Endothelial cell of umbilical vein (primary cell): Measurements from ENCODE around the gene SPSB3. TPM values are rescaled to one million over a fixed set of nuclear protein-coding genes. Genes with fewer than 3 reads are reported as not detected.

Source experiments
- BruUV-seq: library from RNA; stranded (reverse); fragments of 400-500 nt; replicated peaks from 2 replicates; lab custom pipeline; 2021; lab: Mats Ljungman, UMichigan
- CTCF ChIA-PET: fragments of 300-600, 350-600 bp; sonication (Branson Sonifier 250); formaldehyde crosslinking; loops from one replicate; lab custom pipeline; 2021; ENCODE audit warnings: antibody characterized with exemption, inconsistent platforms; lab: Charles Lee
- POLR2A ChIA-PET: fragments of 300-600, 350-600 bp; sonication (Branson Sonifier 250); formaldehyde crosslinking; loops from one replicate; lab custom pipeline; 2021; ENCODE audit warnings: antibody characterized with exemption, inconsistent platforms; lab: Charles Lee
- DNase-seq: peaks from one replicate; pipeline ENCODE4 v3.0.0-alpha.2; 2011; ENCODE audit warnings: low read depth, low spot score
- FAIRE-seq: peaks from 2 replicates; lab custom pipeline; 2011; peaks lifted over from hg19 to GRCh38; lab: Jason Lieb, UNC
- H2AFZ ChIP-seq: 2 replicates; pipeline ENCODE4 v1.6.0; 2012; ENCODE audit warnings: low read depth, low read length, control low read depth, inconsistent platforms
- H3K27ac ChIP-seq: 2 replicates; pipeline ENCODE4 v1.5.1; 2011; ENCODE audit warnings: low read depth, mild to moderate bottlenecking, control low read depth, low read length, moderate library complexity; ENCODE audit not compliant: insufficient read depth
- H3K27me3 ChIP-seq, 2 experiments: 2 replicates each; pipeline versions ENCODE4 v1.6.0 to v1.6.1; 2011; ENCODE audit warnings: low read length in 2 of 2, mixed read lengths in 1 of 2; ENCODE audit not compliant: control insufficient read depth in 2 of 2, insufficient read depth in 2 of 2
- H3K36me3 ChIP-seq, 2 experiments: 2 replicates in 1 of 2; 3 replicates in 1 of 2; pipeline ENCODE4 v1.5.1; 2011; ENCODE audit warnings: low read length in 2 of 2, mild to moderate bottlenecking in 1 of 2, moderate library complexity in 1 of 2; ENCODE audit not compliant: control insufficient read depth in 2 of 2, insufficient read depth in 2 of 2; ENCODE audit errors: extremely low read depth in 1 of 2
- H3K4me1 ChIP-seq: 3 replicates; pipeline ENCODE4 v1.5.1; 2011; ENCODE audit warnings: mild to moderate bottlenecking, low read length; ENCODE audit not compliant: control insufficient read depth, insufficient read depth; ENCODE audit errors: extremely low read depth
- H3K4me2 ChIP-seq: 2 replicates; pipeline ENCODE4 v1.6.1; 2011; ENCODE audit warnings: low read length, control low read depth, mixed read lengths; ENCODE audit not compliant: insufficient read depth
- H3K4me3 ChIP-seq, 3 experiments: fragments of 200-600 bp in 1 of 3; sonication (generic), shearing (Covaris generic) in 1 of 3; replicated peaks in 1 of 3; 2 replicates each; pipeline ENCODE4 v1.5.1; 2011 to 2016; ENCODE audit warnings: control low read depth in 3 of 3, low read length in 3 of 3, mild to moderate bottlenecking in 2 of 3, inconsistent platforms in 1 of 3, low read depth in 1 of 3, moderate library complexity in 1 of 3; ENCODE audit not compliant: insufficient read depth in 1 of 3
- H3K79me2 ChIP-seq: 2 replicates; pipeline ENCODE4 v1.6.0; 2012; ENCODE audit warnings: low read length, inconsistent platforms; ENCODE audit not compliant: control insufficient read depth, insufficient read depth
- H3K9ac ChIP-seq: replicated peaks from 2 replicates; pipeline ENCODE3; 2011; ENCODE audit warnings: low read length, control low read depth; ENCODE audit not compliant: insufficient read depth; ENCODE audit errors: extremely low read depth
- H3K9me1 ChIP-seq: replicated peaks from 3 replicates; pipeline ENCODE4 v1.6.0; 2011; ENCODE audit warnings: mild to moderate bottlenecking, low read length; ENCODE audit not compliant: control insufficient read depth, insufficient read depth; ENCODE audit errors: extremely low read depth
- H3K9me3 ChIP-seq: replicated peaks from 2 replicates; pipeline ENCODE4 v1.5.1; 2012; ENCODE audit warnings: low read length, inconsistent platforms; ENCODE audit not compliant: control insufficient read depth, insufficient read depth
- H4K20me1 ChIP-seq: replicated peaks from 2 replicates; pipeline ENCODE3; 2011; ENCODE audit warnings: mild to moderate bottlenecking, low read length; ENCODE audit not compliant: control insufficient read depth, insufficient read depth; ENCODE audit errors: extremely low read depth
- FOS ChIP-seq: IDR thresholded peaks from 2 replicates; pipeline ENCODE4 v1.6.1; 2011; ENCODE audit warnings: mild to moderate bottlenecking, low read length, moderate library complexity, borderline replicate concordance; ENCODE audit not compliant: insufficient read depth
- MAX ChIP-seq: IDR thresholded peaks from 2 replicates; pipeline ENCODE4 v1.6.1; 2011; ENCODE audit not compliant: insufficient read depth, insufficient read length
- MYC ChIP-seq: IDR thresholded peaks from one replicate; pipeline ENCODE4 v1.6.1; 2011; ENCODE audit warnings: mild to moderate bottlenecking, low read depth, low read length
- POLR2A ChIP-seq: IDR thresholded peaks from 2 replicates; pipeline ENCODE4 v1.6.1; 2012; ENCODE audit warnings: low read depth, mild to moderate bottlenecking, control low read depth, low read length
- POLR2AphosphoS5 ChIP-seq: IDR thresholded peaks from 2 replicates; pipeline ENCODE4 v1.6.1; 2012; ENCODE audit warnings: low read depth, mild to moderate bottlenecking, control low read depth, low read length, moderate library complexity; ENCODE audit not compliant: insufficient read depth
- dilution Hi-C: fragments of 300-500 bp; cut with MboI; formaldehyde crosslinking; loops from one replicate; pipeline ENCODE4 v1.15.0; 2019; ENCODE audit warnings: low sequenced_read_pairs; ENCODE audit not compliant: extremely low pct_ligation_motif_present
- intact Hi-C: fragments of 100-400 bp; cut with micrococcal nuclease; formaldehyde crosslinking; loops from one replicate; pipeline ENCODE4 v1.10.0; 2022
- polyA plus RNA-seq, 4 experiments: library from polyadenylated mRNA; depleted of rRNA in 3 of 4; stranded (reverse) in 3 of 4; unstranded in 1 of 4; fragments of >200 nt; gene quantifications; 2 replicates each; pipeline versions ENCODE4 v1.2.1 to v1.2.3, GENCODE V29; 2011 to 2012; ENCODE audit warnings: missing spikeins in 1 of 4
- total RNA-seq: library from RNA; stranded (reverse); gene quantifications from 2 replicates; pipeline ENCODE4 v1.2.3, GENCODE V29; 2021

SPSB3 gene
- total and polyA plus RNA-seq, 2 donors (not counting 3 experiments of a cell fraction or from before 2014, with no cell fraction given), result 39.0 to 86.2 TPM

GRCh38 chr16:1826691-1827573 is 44.6 kb upstream of the SPSB3 start, which contains the start of the genes FAHD1 and HAGH:
FAHD1 (plus strand) TSS chr16:1827206; CDS start chr16:1827239, 33 bp downstream.
HAGH (minus strand) TSS chr16:1826825; CDS start chr16:1826787, 38 bp downstream.
- Histone ChIP-seq H2AFZ (peak within 1 kb of the TSS; percentile 88), H3K27me3 (no peaks in the 10 kb centered on the region), H4K20me1 (no peaks in the 10 kb centered on the region), H3K4me2 (peak within 1 kb of the TSS; percentile 81), H3K4me1 (peaks cover 20% of the 10 kb centered on the region), H3K36me3 (peaks cover 2 to 7% of the 10 kb centered on the region in 2 experiments), H3K27ac (peak within 1 kb of the TSS; percentile 41), H3K9me3 (no peaks in the 10 kb centered on the region), H3K9me1 (no peaks in the 10 kb centered on the region), H3K4me3 (peak within 1 kb of the TSS; percentile 47 to 91 (median 75)), H3K9ac (peak within 1 kb of the TSS; percentile 70), H3K79me2 (peaks cover 22% of the 10 kb centered on the region)
- BruUV-seq, result no TSS peak
- FAIRE-seq, result peak; percentile 94
- dilution Hi-C loops, result no loop called here
- ChIA-PET CTCF (interaction anchor here (0.5 to 1.5 kb wide), 4 partner anchors 12 to 279 kb away, joined by 3 read pairs; partner anchors contain the start of genes NUBP2 and SPSB3), POLR2A (interaction anchor here (0.6 to 1.2 kb wide), 2 partner anchors 44 to 133 kb away, joined by 3 to 5 read pairs; partner anchors contain the start of genes NDUFB10, NUBP2 and SPSB3)
- TF ChIP-seq MYC, result peak; percentile 93
- TF ChIP-seq MAX, result peak; percentile 97
- TF ChIP-seq POLR2A, result peak; percentile 87
- no peak for TF ChIP-seq FOS
- TF ChIP-seq POLR2AphosphoS5, result peak; percentile 78
- peak; percentile 99 for DNase-seq
- intact Hi-C loops, result loop anchor here (2.0 kb wide), 1 partner anchor 44 kb away; the partner anchor contains the start of genes NUBP2 and SPSB3
